HL-60 (cell line): ENCODE measurements around the gene BEGAIN.

ENCODE experiments used
- DNase-seq, 2 experiments: peaks; one replicate each; pipeline ENCODE4 v3.0.0-alpha.2; 2010 to 2020; ENCODE audit warnings: low read depth in 1 of 2, low spot score in 1 of 2
- H3K27ac ChIP-seq: fragments of 250-450 bp; sonication (Bioruptor Pico); replicated peaks from 2 replicates; pipeline ENCODE4 v1.5.1; 2020; ENCODE audit warnings: mild to moderate bottlenecking, moderate library complexity
- H3K27me3 ChIP-seq: fragments of 250-450 bp; sonication (Bioruptor Pico); 2 replicates; pipeline ENCODE4 v1.5.1; 2021; ENCODE audit warnings: mild to moderate bottlenecking, moderate library complexity; ENCODE audit not compliant: insufficient read depth, poor library complexity, severe bottlenecking
- H3K4me3 ChIP-seq: replicated peaks from 2 replicates; pipeline ENCODE4 v1.5.1; 2011; ENCODE audit warnings: mild to moderate bottlenecking, control low read depth, low read length; ENCODE audit not compliant: insufficient read depth
- GABPA ChIP-seq: IDR thresholded peaks from 2 replicates; pipeline ENCODE4 v1.6.1; 2012; ENCODE audit warnings: low read depth
- POLR2AphosphoS5 ChIP-seq: IDR thresholded peaks from 2 replicates; pipeline ENCODE4 v1.6.1; 2012; ENCODE audit warnings: low read depth
- REST ChIP-seq: IDR thresholded peaks from 2 replicates; pipeline ENCODE4 v1.6.1; 2012; ENCODE audit warnings: low read depth; ENCODE audit not compliant: insufficient replicate concordance
- SPI1 ChIP-seq: IDR thresholded peaks from 2 replicates; pipeline ENCODE4 v1.6.1; 2012; ENCODE audit warnings: low read depth, mild to moderate bottlenecking, borderline replicate concordance
- TF ChIP-seq, protein P1 (sequence below): IDR thresholded peaks from one replicate; pipeline ENCODE4 v1.5.1; 2011; ENCODE audit warnings: low read length, control low read depth, inconsistent platforms; ENCODE audit not compliant: insufficient read depth

BEGAIN gene

DNA sequence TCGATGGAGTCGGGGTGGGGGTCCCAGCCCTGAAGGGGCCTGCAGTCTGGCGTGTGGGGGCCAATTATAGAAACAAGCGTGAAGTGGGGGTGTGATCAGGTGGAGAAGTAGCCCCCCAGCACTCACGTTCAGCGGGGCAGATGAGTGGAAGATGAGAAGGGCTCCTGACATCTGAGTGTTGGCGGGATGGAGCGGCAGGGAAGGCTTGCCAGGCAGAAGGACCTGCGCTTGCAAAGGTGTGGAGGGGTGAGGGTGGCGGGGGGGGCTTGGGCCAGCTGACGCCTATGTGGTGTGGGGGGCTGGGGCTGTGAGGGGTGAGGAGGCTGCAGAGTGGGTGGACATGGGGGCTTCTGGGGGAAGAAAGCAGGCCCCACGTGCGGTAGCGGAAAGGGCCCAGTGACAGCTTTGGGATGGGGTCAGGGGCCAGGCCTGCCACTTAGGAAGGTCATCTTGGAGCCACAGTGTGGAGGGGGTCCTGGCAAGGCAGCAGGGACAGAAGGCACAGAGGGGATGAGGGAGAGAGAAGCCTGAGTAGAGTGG is 22.2 kb upstream of the BEGAIN start:
- no peak overlapping the region for H3K4me3 ChIP-seq
- TF ChIP-seq, protein P1, sequence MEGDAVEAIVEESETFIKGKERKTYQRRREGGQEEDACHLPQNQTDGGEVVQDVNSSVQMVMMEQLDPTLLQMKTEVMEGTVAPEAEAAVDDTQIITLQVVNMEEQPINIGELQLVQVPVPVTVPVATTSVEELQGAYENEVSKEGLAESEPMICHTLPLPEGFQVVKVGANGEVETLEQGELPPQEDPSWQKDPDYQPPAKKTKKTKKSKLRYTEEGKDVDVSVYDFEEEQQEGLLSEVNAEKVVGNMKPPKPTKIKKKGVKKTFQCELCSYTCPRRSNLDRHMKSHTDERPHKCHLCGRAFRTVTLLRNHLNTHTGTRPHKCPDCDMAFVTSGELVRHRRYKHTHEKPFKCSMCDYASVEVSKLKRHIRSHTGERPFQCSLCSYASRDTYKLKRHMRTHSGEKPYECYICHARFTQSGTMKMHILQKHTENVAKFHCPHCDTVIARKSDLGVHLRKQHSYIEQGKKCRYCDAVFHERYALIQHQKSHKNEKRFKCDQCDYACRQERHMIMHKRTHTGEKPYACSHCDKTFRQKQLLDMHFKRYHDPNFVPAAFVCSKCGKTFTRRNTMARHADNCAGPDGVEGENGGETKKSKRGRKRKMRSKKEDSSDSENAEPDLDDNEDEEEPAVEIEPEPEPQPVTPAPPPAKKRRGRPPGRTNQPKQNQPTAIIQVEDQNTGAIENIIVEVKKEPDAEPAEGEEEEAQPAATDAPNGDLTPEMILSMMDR = no peak
- TF ChIP-seq REST (no peak), POLR2AphosphoS5 (no peak), GABPA (no peak), SPI1 (no peak)
- DNase-seq = no peak
- no peaks in the 10 kb centered on the region for H3K27me3 ChIP-seq
- H3K27ac ChIP-seq = no peak overlapping the region

DNA sequence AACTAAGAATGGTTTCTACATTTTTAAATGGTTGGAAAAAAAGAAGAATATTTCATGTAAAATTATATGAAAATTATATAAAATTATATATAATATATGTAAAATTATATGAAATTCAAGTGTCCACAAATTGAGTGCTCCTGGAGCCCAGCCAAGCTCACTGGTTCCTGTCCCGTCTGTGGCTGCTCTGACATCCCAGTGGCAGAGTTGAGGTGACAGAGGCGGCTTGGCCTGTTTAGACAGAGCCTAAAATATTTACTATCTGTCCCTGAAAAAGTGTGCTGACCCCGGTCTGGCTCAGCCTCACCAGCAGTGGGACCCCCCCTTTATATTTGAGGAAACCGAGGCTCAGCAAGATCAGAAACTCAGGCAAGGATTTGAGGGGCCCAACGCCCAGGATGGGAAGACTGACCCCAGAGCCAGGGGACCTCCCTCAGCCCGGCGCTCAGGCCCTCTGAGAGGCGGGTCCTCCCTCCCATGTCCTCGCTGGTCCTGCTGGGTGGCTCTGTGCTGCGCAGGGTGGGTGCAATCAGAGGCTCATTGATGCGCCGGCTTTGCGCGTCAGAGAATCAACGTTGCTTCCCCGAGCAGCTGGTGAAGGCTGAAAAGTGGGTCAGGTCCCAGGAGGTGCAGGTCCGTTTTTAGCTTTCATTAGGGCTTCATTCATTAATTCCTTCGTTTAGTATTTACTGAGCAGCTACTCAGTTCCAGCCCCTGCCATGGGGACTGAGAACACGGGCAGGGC is 21.5 kb upstream of the BEGAIN start:
- TF ChIP-seq SPI1 (no peak), GABPA (no peak), POLR2AphosphoS5 (no peak), REST (no peak)
- TF ChIP-seq, protein P1 = no peak
- DNase-seq = no peak

GRCh38 chr14:100608064-100608463 is 20.8 kb upstream of the BEGAIN start:
- no peaks in the 10 kb centered on the region for H3K27me3 ChIP-seq

More for the DNA sequence above, 21.5 kb upstream of the BEGAIN start:
- H3K27ac ChIP-seq = no peak overlapping the region
- H3K4me3 ChIP-seq = no peak overlapping the region
- no peaks in the 10 kb centered on the region for H3K27me3 ChIP-seq

More at GRCh38 chr14:100608064-100608463, 20.8 kb upstream of the BEGAIN start:
- H3K4me3 ChIP-seq = no peak overlapping the region
- DNase-seq = no peak
- no peak overlapping the region for H3K27ac ChIP-seq
- TF ChIP-seq REST = no peak
- TF ChIP-seq, protein P1 = no peak
- no peak for TF ChIP-seq GABPA
- no peak for TF ChIP-seq SPI1
- TF ChIP-seq POLR2AphosphoS5 = no peak
